Activated naive CD4-positive, alpha-beta T cell treated with anti-CD3 and anti-CD28 coated beads, Interleukin-2, amount 50 U/mL, for 24 hours (primary cell): ENCODE results near the gene CASKIN1.
"Not testable (repeated sequence)": the region's sequence is repeated elsewhere in the genome, so short reads cannot be mapped to it uniquely, and the experiment has no call there.

Experiments used
- H3K27ac Mint-ChIP-seq: one replicate; pipeline ENCODE4 v1.8.0; 2021; ENCODE audit warnings: mild to moderate bottlenecking, mixed read lengths
- H3K27me3 Mint-ChIP-seq: one replicate; pipeline ENCODE4 v1.8.0; 2021; ENCODE audit warnings: mixed read lengths
- H3K36me3 Mint-ChIP-seq: one replicate; pipeline ENCODE4 v1.8.0; 2021; ENCODE audit warnings: mixed read lengths
- H3K4me1 Mint-ChIP-seq: one replicate; pipeline ENCODE4 v1.8.0; 2021; ENCODE audit warnings: mixed read lengths
- H3K4me3 Mint-ChIP-seq: one replicate; pipeline ENCODE4 v1.8.0; 2021; ENCODE audit warnings: mild to moderate bottlenecking, mixed read lengths
- H3K9me3 Mint-ChIP-seq: one replicate; pipeline ENCODE4 v1.8.0; 2021; ENCODE audit warnings: mixed read lengths

CASKIN1 gene

DNA sequence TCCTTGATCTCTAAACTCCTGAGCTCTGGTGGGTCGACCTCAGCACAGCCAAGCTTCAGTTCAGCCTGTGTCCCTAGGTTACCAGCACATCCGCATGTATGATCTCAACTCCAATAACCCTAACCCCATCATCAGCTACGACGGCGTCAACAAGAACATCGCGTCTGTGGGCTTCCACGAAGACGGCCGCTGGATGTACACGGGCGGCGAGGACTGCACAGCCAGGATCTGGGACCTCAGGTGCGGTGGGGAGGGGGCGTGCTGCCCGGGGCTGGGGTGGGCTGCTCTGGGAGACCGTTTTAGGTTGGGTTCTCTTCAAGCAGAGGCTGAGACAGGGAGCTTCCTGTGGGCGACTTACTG, 10.0 kb upstream of the CASKIN1 start:
- Mint-ChIP-seq H3K27ac (peak overlapping the region; percentile 38), H3K4me1 (peaks cover 20% of the 10 kb centered on the region), H3K36me3 (peaks cover 6% of the 10 kb centered on the region), H3K4me3 (peak overlapping the region; percentile 90), H3K9me3 (no peaks in the 10 kb centered on the region), H3K27me3 (no peaks in the 10 kb centered on the region)

DNA sequence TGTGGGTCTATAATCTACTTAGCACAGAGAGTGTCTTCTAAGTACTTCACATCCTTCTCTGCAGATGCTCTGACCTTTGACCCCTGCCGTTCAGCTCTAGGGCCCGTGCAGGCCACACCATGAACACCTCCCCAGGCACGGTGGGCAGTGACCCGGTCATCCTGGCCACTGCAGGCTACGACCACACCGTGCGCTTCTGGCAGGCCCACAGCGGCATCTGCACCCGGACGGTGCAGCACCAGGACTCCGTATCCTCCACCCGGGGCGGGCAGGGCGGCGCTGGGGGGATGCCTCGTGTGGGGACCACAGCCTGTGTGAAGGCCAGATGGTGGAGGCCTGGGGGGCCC, 9.5 kb upstream of the CASKIN1 start:
- Mint-ChIP-seq H3K9me3 (no peaks in the 10 kb centered on the region), H3K36me3 (peaks cover 6% of the 10 kb centered on the region), H3K27ac (peak overlapping the region; percentile 92), H3K4me3 (peak overlapping the region; percentile 90), H3K4me1 (peaks cover 20% of the 10 kb centered on the region), H3K27me3 (no peaks in the 10 kb centered on the region)

DNA sequence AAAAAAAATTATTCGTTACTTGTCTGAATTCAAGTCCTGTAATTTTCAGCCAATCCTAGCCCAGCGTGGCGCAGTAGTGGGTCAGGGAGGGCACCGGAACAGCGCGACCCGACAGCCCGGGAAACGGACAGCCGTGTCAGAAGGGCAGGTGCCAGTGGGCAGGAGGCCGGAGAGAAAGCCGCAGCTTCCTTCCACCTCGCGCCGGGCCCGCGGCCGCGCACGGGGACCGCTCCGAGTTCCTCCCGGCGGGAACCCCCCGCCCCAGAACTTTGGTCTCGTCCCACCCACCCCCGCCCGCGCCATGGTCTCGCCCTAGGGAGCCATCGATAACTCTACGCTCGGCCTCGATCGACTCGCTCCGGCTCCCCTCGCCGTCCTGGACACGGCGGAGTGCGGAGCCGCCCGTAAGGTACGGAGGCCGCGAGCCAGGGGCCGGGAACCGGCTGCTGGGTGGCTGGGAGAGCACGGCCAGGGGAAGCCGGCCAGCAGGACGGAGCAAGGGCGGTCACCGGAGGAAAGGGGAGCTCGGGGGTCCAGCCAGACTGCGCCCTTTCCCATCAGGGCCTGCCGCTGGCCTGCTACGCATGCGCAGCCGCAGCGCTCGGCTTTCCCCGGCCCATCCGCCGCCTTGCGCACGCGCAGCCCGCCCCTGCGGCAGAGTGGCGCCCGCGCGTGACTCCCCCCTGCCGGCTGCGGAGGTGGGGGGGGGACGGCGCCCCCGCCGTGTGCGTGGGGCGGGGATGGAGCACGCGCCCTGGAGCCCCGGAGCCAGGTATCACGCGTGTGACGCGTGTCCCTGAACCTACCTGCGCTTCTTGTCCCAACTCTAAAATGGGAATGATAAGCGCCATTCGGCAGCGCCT, 8.9 kb upstream of the CASKIN1 start, which contains the start of gene MLST8:
MLST8 (plus strand) TSS at position 351 of the 863 bp plus-strand sequence. CDS start 632 bp downstream, outside the sequence.
- H3K36me3 Mint-ChIP-seq: peaks cover 6% of the 10 kb centered on the region
- H3K27ac Mint-ChIP-seq: peak within 1 kb of the TSS; percentile 92
- no peaks in the 10 kb centered on the region for H3K9me3 Mint-ChIP-seq
- peak within 1 kb of the TSS; percentile 90 for H3K4me3 Mint-ChIP-seq
- no peaks in the 10 kb centered on the region for H3K27me3 Mint-ChIP-seq
- H3K4me1 Mint-ChIP-seq: peaks cover 20% of the 10 kb centered on the region

DNA sequence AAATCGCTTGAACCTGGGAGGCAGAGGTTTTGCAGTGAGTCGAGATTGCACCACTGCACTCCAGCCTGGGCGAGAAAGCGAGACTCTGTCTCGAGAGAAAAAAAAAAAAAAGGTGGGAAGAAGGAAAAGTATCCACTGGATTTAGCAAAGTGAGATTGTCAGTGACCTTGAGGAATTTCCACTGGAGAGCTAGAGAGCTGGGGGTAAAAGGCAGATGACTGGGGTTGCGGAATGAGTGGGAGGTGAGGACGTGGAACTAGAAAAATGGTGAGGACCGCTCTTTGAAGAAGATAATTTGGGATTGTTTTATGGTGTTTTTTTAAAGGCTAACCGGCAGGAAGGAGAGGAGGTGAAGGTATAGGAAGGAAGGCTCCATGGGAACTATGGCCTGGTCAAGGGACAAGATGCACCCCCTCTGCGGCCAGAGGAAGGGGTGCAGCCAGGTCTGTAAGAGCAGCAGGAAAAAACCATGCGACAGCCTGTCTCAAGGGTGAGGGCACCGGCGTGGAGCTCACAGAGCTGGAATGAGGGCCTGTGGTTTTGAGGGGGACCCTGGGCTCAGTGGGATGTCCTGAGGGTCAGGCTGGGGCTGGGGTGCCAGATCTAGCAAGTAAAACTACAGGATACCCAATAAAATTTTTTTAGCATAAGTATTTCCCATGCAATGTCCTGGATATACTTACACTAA, 8.2 kb upstream of the CASKIN1 start:
- H3K27me3 Mint-ChIP-seq: no peaks in the 10 kb centered on the region
- H3K9me3 Mint-ChIP-seq: no peaks in the 10 kb centered on the region

GRCh38 chr16:2203119-2203688, 6.8 kb upstream of the CASKIN1 start:
- H3K27me3 Mint-ChIP-seq, H3K9me3 Mint-ChIP-seq, H3K36me3 Mint-ChIP-seq: not testable (repeated sequence)
- Mint-ChIP-seq H3K4me1 (peaks cover 20% of the 10 kb centered on the region), H3K4me3 (peak overlapping the region; percentile 66), H3K27ac (peak overlapping the region; percentile 74)

More for the DNA sequence above, 8.2 kb upstream of the CASKIN1 start:
- H3K27ac Mint-ChIP-seq: peak overlapping the region; percentile 82
- H3K4me3 Mint-ChIP-seq: peak overlapping the region; percentile 83
- H3K36me3 Mint-ChIP-seq: peaks cover 6% of the 10 kb centered on the region
- peaks cover 20% of the 10 kb centered on the region for H3K4me1 Mint-ChIP-seq

DNA sequence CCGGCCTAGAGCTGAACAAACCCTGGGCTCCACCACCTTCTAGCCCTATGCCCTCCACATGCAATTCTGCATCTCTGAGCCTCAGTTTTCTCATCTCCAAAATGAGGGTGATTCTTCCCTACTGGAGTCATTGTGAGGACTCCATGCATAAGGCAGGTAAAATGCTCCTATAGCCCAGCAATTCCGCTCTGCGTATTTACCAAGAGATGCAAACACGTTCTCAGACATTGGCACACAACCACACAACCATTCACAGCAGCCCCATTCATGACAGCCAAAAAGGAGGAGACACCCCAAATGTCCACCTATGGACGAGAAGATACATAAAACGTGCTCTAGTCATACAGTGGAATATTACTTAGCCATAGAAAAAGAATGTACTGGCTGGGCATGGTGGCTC, 3.9 kb upstream of the CASKIN1 start:
- H3K9me3 Mint-ChIP-seq: no peaks in the 10 kb centered on the region

DNA sequence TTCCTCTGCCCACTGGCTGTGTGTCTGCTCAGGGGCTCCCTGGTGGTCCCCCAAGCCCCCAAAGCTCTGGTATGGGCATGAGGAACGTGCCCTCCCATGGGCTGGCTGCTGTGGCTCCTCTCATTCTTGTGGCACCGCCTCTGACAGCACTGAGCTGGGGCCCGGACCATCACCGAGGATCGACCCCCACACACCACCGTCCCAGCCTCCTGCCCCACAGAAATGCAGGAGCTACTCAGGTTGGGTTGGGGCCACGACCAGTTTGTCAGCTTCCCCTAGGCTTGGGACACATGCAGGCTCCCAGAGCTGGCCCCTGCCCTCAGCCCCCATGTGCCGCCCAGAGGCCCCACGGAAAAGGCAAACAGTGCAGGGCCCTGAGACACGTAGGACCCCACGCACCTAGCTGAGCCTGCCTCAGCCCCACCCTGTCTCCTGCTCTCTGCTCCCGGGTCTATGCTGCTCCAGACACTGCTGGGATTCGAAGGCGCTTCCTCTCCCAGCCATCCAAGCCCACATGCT, 3.3 kb upstream of the CASKIN1 start:
- Mint-ChIP-seq H3K27me3 (peaks cover 9% of the 10 kb centered on the region), H3K9me3 (no peaks in the 10 kb centered on the region), H3K36me3 (no peaks in the 10 kb centered on the region), H3K27ac (no peak overlapping the region), H3K4me3 (no peak overlapping the region), H3K4me1 (peaks cover 10% of the 10 kb centered on the region)

More for the DNA sequence above, 3.9 kb upstream of the CASKIN1 start:
- Mint-ChIP-seq H3K27me3 (peaks cover 5% of the 10 kb centered on the region), H3K4me1 (peaks cover 6% of the 10 kb centered on the region), H3K36me3 (no peaks in the 10 kb centered on the region), H3K4me3 (no peak overlapping the region), H3K27ac (no peak overlapping the region)

DNA sequence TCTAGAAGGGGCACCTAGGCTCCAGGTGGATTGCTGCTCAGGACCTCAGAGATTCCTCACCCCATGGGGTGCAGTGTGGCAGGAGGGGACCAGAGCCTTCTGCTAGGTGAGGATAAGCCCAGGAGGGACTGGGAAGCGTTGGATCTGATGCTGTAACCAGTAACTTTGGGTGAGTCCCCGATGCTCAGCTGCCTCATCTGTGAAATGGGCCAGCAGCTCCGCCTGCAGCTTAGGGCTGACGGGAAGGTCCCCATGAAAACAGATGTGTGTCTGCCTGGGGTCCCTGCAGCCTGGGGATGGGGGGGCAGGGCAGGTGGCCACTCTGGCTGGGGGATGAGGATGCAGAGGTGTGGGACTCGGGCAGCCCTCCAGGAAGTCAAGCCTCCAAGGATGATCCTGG, 2.7 kb upstream of the CASKIN1 start:
- Mint-ChIP-seq H3K4me3 (no peak overlapping the region), H3K27me3 (peaks cover 9% of the 10 kb centered on the region), H3K36me3 (no peaks in the 10 kb centered on the region)

GRCh38 chr16:2198283-2198682, 1.9 kb upstream of the CASKIN1 start:
- Mint-ChIP-seq H3K9me3 (no peaks in the 10 kb centered on the region), H3K4me3 (peak overlapping the region; percentile 59), H3K27me3 (peaks cover 9% of the 10 kb centered on the region)

More for the DNA sequence above, 2.7 kb upstream of the CASKIN1 start:
- Mint-ChIP-seq H3K4me1 (peaks cover 4% of the 10 kb centered on the region), H3K27ac (no peak overlapping the region), H3K9me3 (no peaks in the 10 kb centered on the region)

DNA sequence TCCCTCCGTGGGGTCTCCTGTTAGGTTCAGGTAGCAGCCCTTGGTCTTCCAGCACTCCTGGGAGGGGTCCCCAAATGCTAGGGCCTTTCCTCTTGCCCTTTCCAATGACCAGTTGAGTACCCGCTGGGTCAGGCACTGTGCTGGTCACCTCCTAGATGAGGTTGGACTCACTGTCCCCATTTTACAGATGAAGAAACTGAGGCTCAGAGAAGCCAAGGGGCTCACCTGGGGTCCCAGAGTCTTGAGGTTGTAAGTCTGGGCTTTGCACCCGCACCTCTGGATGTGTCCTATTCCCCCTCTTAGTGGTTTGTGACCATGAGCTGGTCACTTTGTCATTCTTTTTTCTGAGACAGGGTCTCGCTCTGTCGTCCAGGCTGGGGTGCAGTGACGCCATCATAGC, 1.4 kb upstream of the CASKIN1 start:
- Mint-ChIP-seq H3K4me3 (peak overlapping the region; percentile 59), H3K4me1 (peaks cover 4% of the 10 kb centered on the region), H3K36me3 (no peaks in the 10 kb centered on the region), H3K27me3 (peaks cover 9% of the 10 kb centered on the region), H3K27ac (no peak overlapping the region), H3K9me3 (no peaks in the 10 kb centered on the region)

More at GRCh38 chr16:2198283-2198682, 1.9 kb upstream of the CASKIN1 start:
- peaks cover 4% of the 10 kb centered on the region for H3K4me1 Mint-ChIP-seq
- H3K36me3 Mint-ChIP-seq: no peaks in the 10 kb centered on the region
- H3K27ac Mint-ChIP-seq: no peak overlapping the region

GRCh38 chr16:2196981-2197511, 641 bp upstream of the CASKIN1 start:
- no peaks in the 10 kb centered on the region for H3K36me3 Mint-ChIP-seq
- no peak overlapping the region for H3K27ac Mint-ChIP-seq
- peaks cover 4% of the 10 kb centered on the region for H3K4me1 Mint-ChIP-seq
- no peaks in the 10 kb centered on the region for H3K9me3 Mint-ChIP-seq
- peak overlapping the region; percentile 59 for H3K4me3 Mint-ChIP-seq
- H3K27me3 Mint-ChIP-seq: peaks cover 9% of the 10 kb centered on the region

DNA sequence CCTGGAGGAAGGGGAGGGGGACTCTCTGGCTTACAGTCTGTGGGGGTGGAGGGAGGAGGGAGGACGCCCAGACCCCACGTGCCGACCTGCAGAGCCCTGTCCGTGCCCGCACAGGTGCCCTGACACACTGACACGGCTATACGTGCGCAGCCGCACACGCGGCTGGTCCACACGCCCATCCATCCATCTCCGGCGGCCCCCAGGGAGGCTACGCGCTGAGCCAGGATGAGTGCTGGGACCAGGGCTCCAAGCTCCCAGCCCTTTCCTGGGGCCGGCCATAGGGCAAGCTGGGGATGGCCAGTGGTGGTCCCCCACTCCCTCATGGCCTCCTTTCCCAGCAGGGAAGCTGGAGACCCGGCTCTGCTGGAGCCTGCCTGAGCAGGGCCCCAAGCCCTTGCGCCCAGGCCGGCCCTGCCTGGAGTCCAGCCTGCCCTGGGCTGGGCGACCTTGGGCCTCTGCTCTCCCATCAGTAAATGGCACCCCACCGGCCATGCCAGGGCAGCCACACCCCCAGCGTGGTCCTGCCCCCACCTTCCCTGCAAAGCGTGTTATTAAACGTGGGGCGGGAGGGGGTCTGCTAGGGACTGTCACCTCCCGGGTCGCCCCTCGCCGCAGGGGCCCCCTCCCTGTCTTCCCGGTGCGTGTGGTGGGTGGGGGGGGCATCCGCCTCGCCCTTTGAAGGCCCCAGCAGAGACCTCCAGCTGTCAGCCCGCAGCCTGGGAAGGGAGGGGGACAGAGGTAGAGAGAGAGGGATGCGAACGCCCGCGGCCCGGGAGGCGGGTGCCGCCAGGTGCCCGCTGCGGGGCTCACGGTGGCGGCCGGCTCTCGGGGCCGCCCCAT, 863 bp downstream of the CASKIN1 start:
- Mint-ChIP-seq H3K4me3 (peak overlapping the region; percentile 36), H3K9me3 (no peaks in the 10 kb centered on the region), H3K27me3 (peaks cover 9% of the 10 kb centered on the region), H3K4me1 (peaks cover 4% of the 10 kb centered on the region), H3K27ac (no peak overlapping the region), H3K36me3 (no peaks in the 10 kb centered on the region)

GRCh38 chr16:2194852-2195321, 1.5 kb downstream of the CASKIN1 start:
- H3K27me3 Mint-ChIP-seq: peaks cover 9% of the 10 kb centered on the region
- peaks cover 4% of the 10 kb centered on the region for H3K4me1 Mint-ChIP-seq
- H3K4me3 Mint-ChIP-seq: peak overlapping the region; percentile 36
- no peak overlapping the region for H3K27ac Mint-ChIP-seq
- no peaks in the 10 kb centered on the region for H3K9me3 Mint-ChIP-seq
- no peaks in the 10 kb centered on the region for H3K36me3 Mint-ChIP-seq

DNA sequence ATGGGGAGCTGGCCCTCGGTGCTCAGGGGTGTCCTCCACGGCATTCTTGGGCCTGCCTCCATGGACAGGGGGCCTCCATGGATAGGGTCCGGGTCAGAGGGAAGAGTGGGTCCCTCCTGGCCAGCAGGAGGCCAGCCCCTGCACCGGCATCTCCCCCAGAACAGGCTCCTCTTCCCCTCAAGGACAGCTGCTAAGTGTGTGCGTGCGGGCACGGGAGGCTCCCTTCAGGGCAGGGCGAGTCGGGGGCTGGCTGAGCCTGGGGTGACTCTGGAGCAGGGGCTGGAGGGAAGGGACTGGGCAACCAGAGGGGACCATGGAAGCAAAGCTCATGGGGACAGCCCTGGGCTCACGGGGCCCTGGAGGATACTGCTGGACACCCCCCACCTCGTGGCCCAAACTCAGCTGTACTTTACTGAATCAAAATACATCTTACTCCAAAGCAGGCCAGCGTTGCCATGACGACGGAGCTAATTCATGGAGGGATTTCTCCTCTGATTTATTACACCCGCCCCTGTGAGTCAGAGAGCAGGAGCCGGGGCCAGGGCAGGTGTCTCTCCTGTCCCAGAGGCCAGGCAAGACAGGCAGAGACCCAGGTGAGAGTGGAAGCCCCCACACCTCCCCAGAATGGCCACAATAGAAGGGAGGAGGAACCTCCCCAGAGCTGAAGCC, 2.1 kb downstream of the CASKIN1 start:
- Mint-ChIP-seq H3K36me3 (no peaks in the 10 kb centered on the region), H3K9me3 (no peaks in the 10 kb centered on the region), H3K4me3 (no peak overlapping the region), H3K27me3 (peaks cover 9% of the 10 kb centered on the region), H3K4me1 (peaks cover 4% of the 10 kb centered on the region), H3K27ac (no peak overlapping the region)
